Measurements from ENCODE around the gene ATG5. TPM values are rescaled to one million over a fixed set of nuclear protein-coding genes. Genes with fewer than 3 reads are reported as not detected.

The ATG5 gene
- total and polyA plus RNA-seq, 9 of the 15 experiments (the other 6 are each of a cell fraction or from before 2014, with no cell fraction given): 29.0 to 80.0 (median 53.2) TPM

- no TSS peak for BruUV-seq (replicated peaks)
- POLR2A ChIA-PET: no interaction called here
- 0 out of 4 replicates have a peak, but pooled peaks of 1 of the 2 experiments have one; percentile 30 for TF ChIP-seq MNT (conservative IDR thresholded peaks at IDR 0.05)
- TF ChIP-seq PBX2 (CRISPR knock-in tag; IDR thresholded peaks at IDR 0.05; ENCODE audit: low read depth): no peak
- peak; percentile 84 for TF ChIP-seq PBX2 (tag; conservative IDR thresholded peaks at IDR 0.05; ENCODE audit: low read depth)
- no peak for TF ChIP-seq NCOA4 (IDR thresholded peaks at IDR 0.05; ENCODE audit: partially characterized antibody)
- peak; percentile 78 for TF ChIP-seq NFIC (IDR thresholded peaks at IDR 0.05)
- TF ChIP-seq STAG1 (CRISPR knock-in tag; IDR thresholded peaks at IDR 0.05; ENCODE audit: borderline replicate concordance): no peak
- TF ChIP-seq REST (IDR thresholded peaks at IDR 0.05; ENCODE audit: borderline replicate concordance): no peak
- TF ChIP-seq REST (CRISPR knock-in tag; IDR thresholded peaks at IDR 0.05; ENCODE audit: low read depth): no peak
- no peak for TF ChIP-seq ZNF507 (tag; conservative IDR thresholded peaks at IDR 0.05)
- TF ChIP-seq MEIS2 (IDR thresholded peaks at IDR 0.05; ENCODE audit: partially characterized antibody): peak; percentile 82
- no peak for TF ChIP-seq TAF15 (IDR thresholded peaks at IDR 0.05; ENCODE audit: low read depth, low read length)
Measured at GRCh38 chr6:106318061-106318460, 7.5 kb downstream of the ATG5 start.

More at GRCh38 chr6:106318061-106318460, 7.5 kb downstream of the ATG5 start:
- FAIRE-seq (no peak), DNase-seq (ENCODE audit: extremely low read depth in 1 of 4, low spot score in 3 of 4) (peak; percentile 20 to 55 (median 35)), ATAC-seq (peak; percentile 54)
- 16% methylated on average over 2 of the region's 2 CpGs for WGBS (ENCODE audit: insufficient coverage, low coverage, missing lambda C conversion rate)
- Histone ChIP-seq H3K4me2 (ENCODE audit: insufficient read depth, low read length) (no peak overlapping the region), H3K9me3 (replicated peaks; ENCODE audit: control insufficient read depth, insufficient read depth, low read depth, low read length) (0 out of 2 replicates have a peak, but pooled peaks cover 3% of the 10 kb centered on the region), H3K9me1 (ENCODE audit: control insufficient read depth, insufficient read depth, low read length) (no peaks in the 10 kb centered on the region), H3K4me1 (replicated peaks in 1 of 2; ENCODE audit: control insufficient read depth in 2 of 2, insufficient read depth in 2 of 2, low read length in 2 of 2) (peaks cover 14 to 41% of the 10 kb centered on the region in 2 experiments; a peak in 4 of 5 replicates), H4K20me1 (replicated peaks; ENCODE audit: control insufficient read depth, insufficient read depth, low read length) (0 out of 2 replicates have a peak, but pooled peaks cover 5% of the 10 kb centered on the region), H3K27me3 (ENCODE audit: control insufficient read depth in 2 of 2, insufficient read depth in 2 of 2, low read length in 2 of 2) (no peaks in the 10 kb centered on the region), H3K79me2 (ENCODE audit: control insufficient read depth, insufficient read depth, low read length) (peaks cover 97% of the 10 kb centered on the region), H3K27ac (ENCODE audit: extremely low read depth, low read depth, low read length) (no peak overlapping the region), H3K36me3 (ENCODE audit: control insufficient read depth, insufficient read depth, low read length) (peaks cover 51% of the 10 kb centered on the region), H3K4me3 (no peak overlapping the region), H2AFZ (ENCODE audit: low read depth, low read length) (no peak overlapping the region), H3K9ac (ENCODE audit: insufficient read depth in 1 of 2, low read depth in 2 of 2, low read length in 2 of 2) (no peak overlapping the region)
- CTCF ChIA-PET (ENCODE audit: low intra/inter-chr PET ratio): no interaction called here
- intact Hi-C loops (cut with micrococcal nuclease): loop anchor here (10.0 kb wide), 1 partner anchor 503 kb away; no protein-coding TSS in a partner anchor
- in situ Hi-C loops (cut with MboI): no loop called here

Data from K562 (cell line).